GM06990 (cell line): ENCODE data around the gene CHKB.
A peak's percentile ranks its signal among the peaks of the same experiment; 100 is the strongest.

Experiments
- DNase-seq: peaks from one replicate; pipeline ENCODE4 v3.0.0-alpha.2; 2011; ENCODE audit not compliant: insufficient read length; ENCODE audit errors: extremely low read depth
- H3K27me3 ChIP-seq: replicated peaks from 2 replicates; pipeline ENCODE4 v1.6.0; 2011; ENCODE audit warnings: low read length; ENCODE audit not compliant: control insufficient read depth, insufficient read depth
- H3K36me3 ChIP-seq: 2 replicates; pipeline ENCODE4 v1.5.1; 2011; ENCODE audit warnings: low read length; ENCODE audit not compliant: control insufficient read depth, insufficient read depth
- H3K4me3 ChIP-seq: replicated peaks from 2 replicates; pipeline ENCODE4 v1.5.1; 2011; ENCODE audit warnings: low read depth, mild to moderate bottlenecking, control low read depth, low read length
- TF ChIP-seq, protein P1 (sequence below): IDR thresholded peaks from 2 replicates; pipeline ENCODE4 v1.5.1; 2011; ENCODE audit warnings: low read length, control low read depth, mild to moderate bottlenecking, inconsistent platforms; ENCODE audit not compliant: insufficient read depth, poor library complexity, severe bottlenecking

CHKB gene

DNA sequence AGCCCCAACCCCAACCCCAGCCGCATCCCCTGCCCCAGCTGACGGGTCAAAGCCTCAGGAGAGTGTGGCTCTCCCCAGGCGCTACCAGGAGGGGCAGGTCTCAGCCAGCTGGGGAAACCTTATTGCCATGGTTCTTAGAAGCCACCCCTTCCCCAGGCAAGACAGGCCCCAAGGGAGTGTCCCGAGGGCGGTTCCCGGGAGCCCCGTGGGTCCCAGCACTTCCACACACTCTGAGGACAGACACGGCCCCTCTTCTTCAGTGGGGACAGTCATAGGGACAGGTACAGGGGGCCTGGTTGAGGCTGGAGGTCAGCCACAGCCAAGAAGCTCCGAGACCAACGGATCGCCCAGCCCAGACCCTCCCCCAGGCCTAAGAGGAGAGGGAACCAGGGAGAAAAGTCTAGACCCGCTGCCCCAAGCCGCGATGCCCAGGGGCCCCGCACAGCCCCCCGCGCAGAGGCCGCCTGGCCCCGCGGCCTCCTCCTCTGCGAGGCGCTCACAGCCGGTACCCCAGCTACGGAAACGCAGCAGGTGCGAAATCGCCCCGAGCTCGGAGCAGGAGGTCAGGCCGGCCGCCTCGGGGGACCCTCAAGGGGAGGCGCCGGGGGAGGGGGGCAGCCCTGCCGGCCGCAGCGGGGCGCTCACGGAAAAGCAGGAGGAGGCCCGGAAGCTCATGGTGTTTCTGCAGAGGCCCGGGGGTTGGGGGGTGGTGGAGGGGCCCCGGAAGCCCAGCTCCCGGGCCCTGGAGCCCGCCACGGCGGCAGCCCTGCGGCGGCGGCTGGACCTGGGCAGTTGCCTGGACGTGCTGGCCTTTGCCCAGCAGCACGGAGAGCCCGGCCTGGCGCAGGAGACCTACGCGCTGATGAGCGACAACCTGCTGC is 34.4 kb downstream of the CHKB start:
- H3K36me3 ChIP-seq, result no peaks in the 10 kb centered on the region
- TF ChIP-seq, protein P1, sequence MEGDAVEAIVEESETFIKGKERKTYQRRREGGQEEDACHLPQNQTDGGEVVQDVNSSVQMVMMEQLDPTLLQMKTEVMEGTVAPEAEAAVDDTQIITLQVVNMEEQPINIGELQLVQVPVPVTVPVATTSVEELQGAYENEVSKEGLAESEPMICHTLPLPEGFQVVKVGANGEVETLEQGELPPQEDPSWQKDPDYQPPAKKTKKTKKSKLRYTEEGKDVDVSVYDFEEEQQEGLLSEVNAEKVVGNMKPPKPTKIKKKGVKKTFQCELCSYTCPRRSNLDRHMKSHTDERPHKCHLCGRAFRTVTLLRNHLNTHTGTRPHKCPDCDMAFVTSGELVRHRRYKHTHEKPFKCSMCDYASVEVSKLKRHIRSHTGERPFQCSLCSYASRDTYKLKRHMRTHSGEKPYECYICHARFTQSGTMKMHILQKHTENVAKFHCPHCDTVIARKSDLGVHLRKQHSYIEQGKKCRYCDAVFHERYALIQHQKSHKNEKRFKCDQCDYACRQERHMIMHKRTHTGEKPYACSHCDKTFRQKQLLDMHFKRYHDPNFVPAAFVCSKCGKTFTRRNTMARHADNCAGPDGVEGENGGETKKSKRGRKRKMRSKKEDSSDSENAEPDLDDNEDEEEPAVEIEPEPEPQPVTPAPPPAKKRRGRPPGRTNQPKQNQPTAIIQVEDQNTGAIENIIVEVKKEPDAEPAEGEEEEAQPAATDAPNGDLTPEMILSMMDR, result peak; percentile 21
- H3K4me3 ChIP-seq, result peak overlapping the region; percentile 40
- no peaks in the 10 kb centered on the region for H3K27me3 ChIP-seq
- peak; percentile 47 for DNase-seq

DNA sequence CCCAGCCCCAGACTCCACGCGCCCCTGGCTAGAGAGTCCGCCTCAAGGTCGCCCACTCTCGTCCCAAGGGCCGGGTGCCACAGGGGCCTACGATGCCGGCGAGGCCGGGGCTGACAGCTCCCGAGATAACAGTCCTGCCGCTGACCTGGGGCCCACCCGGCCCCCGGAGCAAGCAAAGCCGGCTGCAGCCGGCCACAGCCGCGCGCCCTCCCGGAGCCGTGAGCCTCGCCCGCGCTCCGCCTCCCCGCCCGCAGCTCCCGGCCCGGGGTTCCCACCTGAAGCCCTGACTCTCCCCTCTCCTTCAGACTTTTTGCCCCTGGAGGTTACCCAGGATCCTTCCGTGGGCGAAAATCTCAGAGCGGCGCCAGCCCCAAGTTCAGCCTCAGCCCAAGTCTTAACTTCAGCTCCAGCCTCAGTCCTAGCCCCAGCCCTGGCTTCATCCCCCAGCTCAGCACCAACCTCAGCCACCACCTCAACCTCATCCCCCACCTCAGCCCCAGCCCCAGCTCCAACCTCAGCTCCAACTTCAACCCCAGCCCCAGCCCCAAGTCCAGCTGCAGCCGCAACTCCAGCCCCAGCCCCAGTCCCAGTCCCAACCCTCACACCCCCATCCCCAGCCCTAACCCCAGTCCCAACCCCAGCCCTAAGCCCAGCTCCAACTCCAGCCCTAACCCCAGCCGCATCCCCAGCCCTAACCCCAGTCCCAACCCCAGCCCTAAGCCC is 35.2 kb downstream of the CHKB start:
- no peaks in the 10 kb centered on the region for H3K36me3 ChIP-seq
- TF ChIP-seq, protein P1, result no peak
- H3K27me3 ChIP-seq, result no peaks in the 10 kb centered on the region
- no peak overlapping the region for H3K4me3 ChIP-seq
- no peak for DNase-seq

DNA sequence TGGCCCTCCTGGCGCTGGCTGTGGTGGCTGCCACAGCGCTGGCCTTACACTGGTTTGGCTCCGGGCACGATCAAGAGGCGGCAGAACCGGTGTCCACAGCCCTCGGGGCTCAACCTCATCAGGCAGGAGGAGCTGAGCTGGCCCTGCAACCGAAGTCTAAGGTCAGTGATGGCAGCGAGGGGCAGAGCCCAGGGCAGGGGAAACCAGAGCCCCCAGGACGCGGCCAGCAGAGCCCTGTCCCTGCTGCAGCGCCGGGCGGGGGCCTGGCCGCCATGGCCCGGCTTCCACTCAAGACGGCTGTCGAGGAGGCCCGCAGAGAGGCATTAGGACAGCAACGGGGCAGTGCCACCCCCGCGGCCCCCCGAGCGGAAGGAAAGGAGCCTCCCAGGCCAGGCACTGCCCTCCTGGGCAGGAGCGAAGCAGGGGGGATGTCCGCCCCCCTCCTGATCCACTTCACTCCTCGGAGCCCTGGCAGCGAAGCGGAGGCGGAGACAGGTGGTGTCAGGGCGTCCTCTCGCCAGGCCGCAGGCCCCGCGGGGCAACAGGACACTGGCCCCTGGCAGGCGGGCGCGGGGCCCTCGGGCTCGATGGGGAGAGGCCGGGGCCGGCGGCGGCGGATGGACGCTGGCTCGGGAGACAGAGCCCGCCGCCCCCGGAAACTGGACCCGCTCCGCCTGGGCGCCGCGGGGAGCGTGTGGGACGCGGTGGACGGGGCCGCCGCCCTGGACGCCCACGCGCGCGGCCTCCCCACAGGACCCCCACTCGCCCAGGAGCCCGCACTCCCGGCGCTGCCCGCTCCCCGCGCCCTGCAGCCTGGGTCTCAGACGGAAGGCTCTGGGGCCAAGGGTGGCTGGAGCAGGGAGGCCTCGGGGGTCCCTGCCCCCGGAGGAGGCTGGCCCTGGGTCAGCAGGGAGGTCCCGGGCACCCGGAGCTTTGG is 36.1 kb downstream of the CHKB start:
- Histone ChIP-seq H3K27me3 (no peaks in the 10 kb centered on the region), H3K36me3 (no peaks in the 10 kb centered on the region), H3K4me3 (no peak overlapping the region)
- TF ChIP-seq, protein P1, result no peak
- DNase-seq, result no peak

DNA sequence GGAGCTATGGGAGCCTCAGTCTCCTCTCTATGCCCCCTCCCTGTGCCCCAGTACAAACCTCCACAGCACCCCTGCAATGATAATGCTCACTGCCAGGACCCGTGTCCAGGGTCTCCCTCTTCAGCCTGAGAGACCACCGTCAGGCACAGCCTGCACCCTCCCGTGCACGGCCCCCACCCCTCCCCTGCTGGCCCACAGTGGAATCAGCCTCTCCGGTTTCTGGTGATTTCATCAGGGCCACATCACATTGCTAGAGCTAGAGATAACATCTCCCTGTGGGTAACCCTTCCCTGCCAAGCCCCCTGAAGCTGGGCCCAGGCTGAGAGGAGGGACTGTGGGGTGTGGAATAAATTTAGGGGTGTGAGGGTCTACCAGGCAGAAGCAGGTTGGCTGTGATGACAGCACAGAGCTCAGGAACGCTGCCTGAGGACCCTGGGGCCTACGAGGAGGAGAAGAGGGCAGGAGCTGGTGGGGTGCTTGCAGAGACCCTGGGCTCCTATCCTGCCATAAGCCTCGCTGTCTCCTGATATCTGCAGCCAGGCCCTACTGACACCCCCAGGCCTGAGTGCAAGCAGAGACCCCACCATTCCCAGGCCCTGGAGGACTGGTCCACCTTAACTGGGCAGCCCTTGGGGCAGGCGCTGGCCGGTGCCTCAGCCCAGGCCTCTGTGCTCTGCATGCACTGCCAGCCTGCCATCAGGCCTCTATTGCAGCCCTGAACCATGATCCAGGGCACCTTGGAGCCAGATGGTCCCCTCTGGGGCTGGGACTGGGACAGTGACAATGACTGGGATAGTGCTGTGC is 36.9 kb downstream of the CHKB start, which contains the start of gene KLHDC7B:
Gene KLHDC7B, plus strand, starts transcription at position 378 of the 804 bp plus-strand sequence. Its CDS starts 345 bp downstream, at position 723.
- no peaks in the 10 kb centered on the region for H3K36me3 ChIP-seq
- no peak within 1 kb of the TSS for H3K4me3 ChIP-seq
- H3K27me3 ChIP-seq, result no peaks in the 10 kb centered on the region
- TF ChIP-seq, protein P1, result peak; percentile 11
- no peak for DNase-seq

DNA sequence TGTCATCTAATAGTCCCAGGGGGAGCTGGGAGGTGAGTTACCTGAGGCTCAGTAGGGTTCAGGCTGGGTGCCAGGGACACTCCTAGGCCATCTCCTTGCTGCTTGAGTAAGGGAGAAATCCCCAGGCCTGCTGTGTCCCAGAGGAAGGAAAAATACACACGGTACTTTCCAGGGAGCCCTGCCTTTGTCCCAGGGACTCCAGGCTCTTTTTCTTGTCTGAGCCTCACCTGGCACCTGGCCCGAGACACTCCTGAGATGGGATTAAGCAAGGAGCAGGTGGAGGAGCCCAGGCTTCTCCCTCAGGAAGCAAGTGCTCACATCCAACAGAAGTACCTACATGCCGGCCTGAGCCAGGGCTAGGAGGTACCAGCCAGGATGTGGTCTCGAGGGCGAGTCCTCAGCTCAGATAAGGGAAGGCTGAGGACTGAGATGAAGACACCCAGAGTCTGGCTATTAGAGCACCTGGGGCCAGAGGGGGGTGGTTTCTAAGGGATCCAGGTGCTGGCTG is 37.8 kb downstream of the CHKB start:
- Histone ChIP-seq H3K4me3 (no peak overlapping the region), H3K27me3 (no peaks in the 10 kb centered on the region), H3K36me3 (no peaks in the 10 kb centered on the region)
- no peak for DNase-seq
- TF ChIP-seq, protein P1, result no peak
